IMR-90 (cell line): ENCODE measurements around the gene CCDC88B. TPM values are rescaled to one million over a fixed set of nuclear protein-coding genes. Genes with fewer than 3 reads are reported as not detected.

Source experiments
- ATAC-seq: fragments of 200-7000 bp; cut with Tn5 transposase; 2 replicates; pipeline ENCODE4 v1.9.1; 2020; ENCODE audit warnings: low read depth, mild to moderate bottlenecking, moderate library complexity
- BruUV-seq: library from RNA; stranded (reverse); fragments of 400-500 nt; replicated peaks from 2 replicates; lab custom pipeline; 2021; lab: Mats Ljungman, UMichigan
- CTCF ChIA-PET: fragments of 300-600 bp; formaldehyde crosslinking; extraction: SDS; loops from one replicate; lab custom pipeline; 2021; ENCODE audit warnings: antibody characterized with exemption; lab: Yijun Ruan, JAX
- POLR2A ChIA-PET: fragments of 300-600 bp; sonication (Branson Sonifier 250); formaldehyde crosslinking; loops from one replicate; lab custom pipeline; 2022; ENCODE audit warnings: antibody characterized with exemption; ENCODE audit not compliant: unreplicated experiment; lab: Charles Lee
- DNase-seq: peaks from one replicate; pipeline ENCODE4 v3.0.0; 2013
- H2AFZ ChIP-seq: replicated peaks from 2 replicates; pipeline ENCODE3; 2013; ENCODE audit warnings: low read length, mild to moderate bottlenecking; ENCODE audit not compliant: poor library complexity
- H2AK5ac ChIP-seq: 2 replicates; pipeline ENCODE4 v1.6.1; 2013; ENCODE audit warnings: low read depth, low read length, inconsistent platforms
- H2AK9ac ChIP-seq: replicated peaks from 2 replicates; pipeline ENCODE3; 2013; ENCODE audit warnings: mild to moderate bottlenecking, low read depth, low read length, moderate library complexity; ENCODE audit not compliant: poor library complexity
- H2BK120ac ChIP-seq: 2 replicates; pipeline ENCODE4 v1.6.1; 2013; ENCODE audit warnings: low read depth, low read length, inconsistent platforms
- H2BK15ac ChIP-seq: 3 replicates; pipeline ENCODE4 v1.6.1; 2013; ENCODE audit warnings: low read depth, low read length, inconsistent platforms
- H2BK20ac ChIP-seq: 2 replicates; pipeline ENCODE4 v1.6.1; 2013; ENCODE audit warnings: low read depth, mild to moderate bottlenecking, inconsistent platforms, low read length, moderate library complexity
- H2BK5ac ChIP-seq: 2 replicates; pipeline ENCODE4 v1.6.1; 2013; ENCODE audit warnings: mild to moderate bottlenecking, low read depth, low read length, inconsistent platforms; ENCODE audit not compliant: poor library complexity, severe bottlenecking
- H3K14ac ChIP-seq: replicated peaks from 2 replicates; pipeline ENCODE4 v1.6.1; 2013; ENCODE audit warnings: low read depth, low read length, inconsistent platforms
- H3K18ac ChIP-seq: 2 replicates; pipeline ENCODE4 v1.6.1; 2013; ENCODE audit warnings: low read depth, low read length, control low read depth
- H3K23ac ChIP-seq: 2 replicates; pipeline ENCODE4 v1.6.1; 2013; ENCODE audit warnings: low read depth, low read length, inconsistent platforms
- H3K27ac ChIP-seq: 2 replicates; pipeline ENCODE4 v1.5.1; 2013; ENCODE audit warnings: mild to moderate bottlenecking, control low read depth, low read length; ENCODE audit not compliant: insufficient read depth
- H3K27me3 ChIP-seq: 2 replicates; pipeline ENCODE4 v1.6.1; 2013; ENCODE audit warnings: low read length; ENCODE audit not compliant: control insufficient read depth, insufficient read depth
- H3K36me3 ChIP-seq: 2 replicates; pipeline ENCODE4 v1.6.1; 2013; ENCODE audit warnings: low read length, mixed read lengths; ENCODE audit not compliant: control insufficient read depth, insufficient read depth
- H3K4ac ChIP-seq: 2 replicates; pipeline ENCODE4 v1.6.1; 2013; ENCODE audit warnings: low read depth, low read length, inconsistent platforms
- H3K4me1 ChIP-seq: 2 replicates; pipeline ENCODE4 v1.6.1; 2013; ENCODE audit warnings: low read length, mixed read lengths; ENCODE audit not compliant: control insufficient read depth, insufficient read depth
- H3K4me2 ChIP-seq: 2 replicates; pipeline ENCODE4 v1.6.1; 2013; ENCODE audit warnings: low read depth, mild to moderate bottlenecking, control low read depth, low read length, moderate library complexity
- H3K4me3 ChIP-seq: 2 replicates; pipeline ENCODE4 v1.5.1; 2013; ENCODE audit warnings: low read depth, mild to moderate bottlenecking, control low read depth, low read length, moderate library complexity; ENCODE audit not compliant: insufficient read depth
- H3K56ac ChIP-seq: 2 replicates; pipeline ENCODE4 v1.6.1; 2013; ENCODE audit warnings: low read length, inconsistent platforms; ENCODE audit not compliant: insufficient read depth; ENCODE audit errors: extremely low read depth
- H3K79me1 ChIP-seq, 2 experiments: 2 replicates each; pipeline ENCODE4 v1.6.1; 2013; ENCODE audit warnings: low read length in 2 of 2, inconsistent platforms in 1 of 2, low read depth in 1 of 2
- H3K9ac ChIP-seq: 2 replicates; pipeline ENCODE4 v1.6.1; 2013; ENCODE audit warnings: low read depth, low read length, control low read depth
- H3K9me1 ChIP-seq: 2 replicates; pipeline ENCODE4 v1.6.1; 2013; ENCODE audit warnings: low read length, inconsistent platforms; ENCODE audit not compliant: insufficient read depth
- H3K9me3 ChIP-seq: 2 replicates; pipeline ENCODE4 v1.6.1; 2013; ENCODE audit warnings: low read length; ENCODE audit not compliant: control insufficient read depth, insufficient read depth
- H4K20me1 ChIP-seq: 2 replicates; pipeline ENCODE4 v1.6.1; 2013; ENCODE audit warnings: low read length, inconsistent platforms; ENCODE audit not compliant: insufficient read depth
- H4K5ac ChIP-seq: 2 replicates; pipeline ENCODE4 v1.6.1; 2013; ENCODE audit warnings: mild to moderate bottlenecking, low read depth, low read length, control low read depth
- H4K8ac ChIP-seq, 2 experiments: 2 replicates each; pipeline ENCODE4 v1.6.1; 2013; ENCODE audit warnings: low read depth in 2 of 2, low read length in 2 of 2, control low read depth in 1 of 2, inconsistent platforms in 1 of 2
- H4K91ac ChIP-seq: 2 replicates; pipeline ENCODE4 v1.6.1; 2013; ENCODE audit warnings: low read depth, low read length, inconsistent platforms; ENCODE audit not compliant: insufficient read depth
- BHLHE40 ChIP-seq: fragments of 150-350 bp; IDR thresholded peaks from 2 replicates; pipeline ENCODE4 v1.6.1; 2016; ENCODE audit warnings: mild to moderate bottlenecking, low read depth, low read length
- CEBPB ChIP-seq: IDR thresholded peaks from 2 replicates; pipeline ENCODE4 v1.6.1; 2012; ENCODE audit warnings: low read depth, low read length, improper control_type of control experiment
- CHD1 ChIP-seq: IDR thresholded peaks from 2 replicates; pipeline ENCODE4 v1.6.1; 2012; ENCODE audit warnings: low read depth, low read length, improper control_type of control experiment
- FOS ChIP-seq: fragments of 150-350 bp; IDR thresholded peaks from 2 replicates; pipeline ENCODE4 v1.6.1; 2016; ENCODE audit warnings: low read depth, low read length
- MAFK ChIP-seq: IDR thresholded peaks from 2 replicates; pipeline ENCODE4 v1.6.1; 2012; ENCODE audit warnings: low read depth, low read length, improper control_type of control experiment
- MAZ ChIP-seq: IDR thresholded peaks from 2 replicates; pipeline ENCODE4 v1.6.1; 2012; ENCODE audit warnings: low read depth, mild to moderate bottlenecking, low read length, improper control_type of control experiment, moderate library complexity, borderline replicate concordance
- MXI1 ChIP-seq: IDR thresholded peaks from 2 replicates; pipeline ENCODE4 v1.6.1; 2012; ENCODE audit warnings: low read depth, mild to moderate bottlenecking, low read length, moderate library complexity, borderline replicate concordance
- NFE2L2 ChIP-seq: fragments of 150-350 bp; IDR thresholded peaks from 2 replicates; pipeline ENCODE4 v1.6.1; 2016; ENCODE audit warnings: low read depth, mild to moderate bottlenecking, low read length
- POLR2A ChIP-seq: IDR thresholded peaks from 2 replicates; pipeline ENCODE4 v1.6.1; 2012; ENCODE audit warnings: mild to moderate bottlenecking, low read depth, low read length
- RAD21 ChIP-seq: IDR thresholded peaks from 2 replicates; pipeline ENCODE4 v1.6.1; 2012; ENCODE audit warnings: low read length, improper control_type of control experiment
- RCOR1 ChIP-seq: IDR thresholded peaks from 2 replicates; pipeline ENCODE4 v1.6.1; 2012; ENCODE audit warnings: mild to moderate bottlenecking, low read length, improper control_type of control experiment; ENCODE audit not compliant: insufficient replicate concordance
- RFX5 ChIP-seq: IDR thresholded peaks from 2 replicates; pipeline ENCODE4 v1.8.0; 2012; ENCODE audit warnings: low read depth, mild to moderate bottlenecking, low read length, moderate library complexity
- SMC3 ChIP-seq: fragments of 150-350 bp; IDR thresholded peaks from 2 replicates; pipeline ENCODE4 v1.6.1; 2016; ENCODE audit warnings: low read depth, mild to moderate bottlenecking, antibody characterized with exemption, low read length, moderate library complexity
- WGBS, 2 experiments: methylation state at CpG; one replicate each; pipeline versions ENCODE4 v1.1.5 to v1.1.7; 2013; ENCODE audit warnings: missing lambda C conversion rate in 2 of 2; ENCODE audit not compliant: insufficient read length in 1 of 2; ENCODE audit errors: extremely low coverage in 2 of 2; 5-methylcytosine and 5-hydroxymethylcytosine counted together
- dilution Hi-C: fragments of 300-500 bp; cut with HindIII; formaldehyde crosslinking; loops from one replicate; pipeline ENCODE4 v1.14.3; 2018; ENCODE audit warnings: low sequenced_read_pairs; ENCODE audit not compliant: unreplicated experiment
- in situ Hi-C: fragments of 300-500 bp; cut with MboI; formaldehyde crosslinking; loops from 3 replicates; pipeline ENCODE4 v1.14.3; 2019; ENCODE audit warnings: low sequenced_read_pairs, inconsistent platforms, mixed read lengths
- intact Hi-C: fragments of 100-400 bp; cut with micrococcal nuclease; formaldehyde crosslinking; loops from 2 replicates; pipeline ENCODE4 v1.10.0; 2022
- polyA plus RNA-seq, 3 experiments: library from polyadenylated mRNA; depleted of rRNA; stranded (reverse); fragments of >200 nt; gene quantifications; 2 replicates each; pipeline ENCODE4 v1.2.3, GENCODE V29; 2012; ENCODE audit warnings: low replicate concordance in 1 of 3
- total RNA-seq: library from RNA; depleted of rRNA; stranded (reverse); fragments of >200 nt; gene quantifications from 2 replicates; pipeline ENCODE4 v1.2.3, GENCODE V29; 2012
- TF ChIP-seq, protein P1 (sequence below): fragments of 150-350 bp; IDR thresholded peaks from 2 replicates; pipeline ENCODE4 v1.6.1; 2017; ENCODE audit warnings: mild to moderate bottlenecking, antibody characterized with exemption, low read length, low read depth
- TF ChIP-seq, protein P2 (sequence below): conservative IDR thresholded peaks from 2 replicates; pipeline ENCODE4 v1.5.1; 2012; ENCODE audit warnings: mild to moderate bottlenecking, low read depth, low read length, improper control_type of control experiment
- TF ChIP-seq, protein P3 (sequence below): fragments of 150-350 bp; IDR thresholded peaks from 2 replicates; pipeline ENCODE4 v1.6.1; 2016; ENCODE audit warnings: low read depth, mild to moderate bottlenecking, low read length, moderate library complexity, borderline replicate concordance

Gene CCDC88B
- total and polyA plus RNA-seq, 2 of the 4 experiments (the other 2 are of a cell fraction), result 1.3 to 2.5 TPM

DNA sequence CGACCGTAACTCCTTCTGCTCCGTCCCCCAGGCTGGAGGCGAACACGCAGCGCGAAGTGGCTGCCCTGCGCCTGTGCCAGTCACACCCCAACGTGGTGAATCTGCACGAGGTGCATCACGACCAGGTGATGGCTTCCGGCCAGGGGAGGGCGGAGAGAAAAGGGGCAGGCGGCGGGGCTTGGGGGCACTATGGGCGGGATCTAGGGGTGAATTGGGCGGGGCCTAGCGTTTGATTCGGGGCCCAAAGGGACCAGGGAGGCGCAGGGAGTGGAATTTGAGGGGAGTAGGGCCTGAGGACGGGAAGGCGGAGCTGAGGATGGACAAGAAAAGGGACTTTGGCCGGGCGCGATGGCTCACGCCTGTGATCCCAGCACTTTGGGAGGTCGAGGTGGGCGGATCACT is 28.7 kb downstream of the CCDC88B start:
- CTCF ChIA-PET, result no interaction called here
- Histone ChIP-seq H2BK20ac (no peak overlapping the region), H3K9ac (no peak overlapping the region), H3K4me3 (no peak overlapping the region), H2AK5ac (no peak overlapping the region), H3K56ac (no peak overlapping the region), H3K9me1 (peaks cover 4% of the 10 kb centered on the region; the same call in 1 of the 2 replicates), H3K23ac (no peak overlapping the region), H2AK9ac (no peak overlapping the region), H3K9me3 (no peaks in the 10 kb centered on the region; the same call in 1 of the 2 replicates), H3K36me3 (peaks cover 46% of the 10 kb centered on the region), H3K27me3 (no peaks in the 10 kb centered on the region), H3K4me1 (no peaks in the 10 kb centered on the region), H2BK120ac (no peak overlapping the region), H4K8ac (no peak overlapping the region), H2BK5ac (no peak overlapping the region), H4K20me1 (no peaks in the 10 kb centered on the region), H3K27ac (no peak overlapping the region), H3K14ac (no peak overlapping the region), H2AFZ (no peak overlapping the region), H4K5ac (no peak overlapping the region), H3K18ac (no peak overlapping the region), H3K4me2 (no peak overlapping the region), H3K79me1 (peaks cover 2 to 17% of the 10 kb centered on the region in 2 experiments; a peak in 3 of 4 replicates), H3K4ac (no peak overlapping the region), H4K91ac (no peak overlapping the region), H2BK15ac (no peak overlapping the region)
- no TSS peak for BruUV-seq
- ATAC-seq (no peak), DNase-seq (no peak)
- 82% methylated on average over 15 of the region's 28 CpGs; no CpG with 5 or more reads in 1 of the 2 experiments for whole genome bisulfite sequencing, 2 experiments
- intact Hi-C loops (no loop called here), dilution Hi-C loops (no loop called here), in situ Hi-C loops (no loop called here)
- POLR2A ChIA-PET, result no interaction called here
- TF ChIP-seq, protein P1, sequence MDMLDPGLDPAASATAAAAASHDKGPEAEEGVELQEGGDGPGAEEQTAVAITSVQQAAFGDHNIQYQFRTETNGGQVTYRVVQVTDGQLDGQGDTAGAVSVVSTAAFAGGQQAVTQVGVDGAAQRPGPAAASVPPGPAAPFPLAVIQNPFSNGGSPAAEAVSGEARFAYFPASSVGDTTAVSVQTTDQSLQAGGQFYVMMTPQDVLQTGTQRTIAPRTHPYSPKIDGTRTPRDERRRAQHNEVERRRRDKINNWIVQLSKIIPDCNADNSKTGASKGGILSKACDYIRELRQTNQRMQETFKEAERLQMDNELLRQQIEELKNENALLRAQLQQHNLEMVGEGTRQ, result no peak
- TF ChIP-seq RAD21, result no peak
- TF ChIP-seq MAFK, result no peak
- TF ChIP-seq, protein P2, sequence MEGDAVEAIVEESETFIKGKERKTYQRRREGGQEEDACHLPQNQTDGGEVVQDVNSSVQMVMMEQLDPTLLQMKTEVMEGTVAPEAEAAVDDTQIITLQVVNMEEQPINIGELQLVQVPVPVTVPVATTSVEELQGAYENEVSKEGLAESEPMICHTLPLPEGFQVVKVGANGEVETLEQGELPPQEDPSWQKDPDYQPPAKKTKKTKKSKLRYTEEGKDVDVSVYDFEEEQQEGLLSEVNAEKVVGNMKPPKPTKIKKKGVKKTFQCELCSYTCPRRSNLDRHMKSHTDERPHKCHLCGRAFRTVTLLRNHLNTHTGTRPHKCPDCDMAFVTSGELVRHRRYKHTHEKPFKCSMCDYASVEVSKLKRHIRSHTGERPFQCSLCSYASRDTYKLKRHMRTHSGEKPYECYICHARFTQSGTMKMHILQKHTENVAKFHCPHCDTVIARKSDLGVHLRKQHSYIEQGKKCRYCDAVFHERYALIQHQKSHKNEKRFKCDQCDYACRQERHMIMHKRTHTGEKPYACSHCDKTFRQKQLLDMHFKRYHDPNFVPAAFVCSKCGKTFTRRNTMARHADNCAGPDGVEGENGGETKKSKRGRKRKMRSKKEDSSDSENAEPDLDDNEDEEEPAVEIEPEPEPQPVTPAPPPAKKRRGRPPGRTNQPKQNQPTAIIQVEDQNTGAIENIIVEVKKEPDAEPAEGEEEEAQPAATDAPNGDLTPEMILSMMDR, result no peak
- no peak for TF ChIP-seq NFE2L2
- no peak for TF ChIP-seq RFX5
- no peak for TF ChIP-seq POLR2A
- TF ChIP-seq FOS, result no peak
- TF ChIP-seq MAZ, result no peak
- TF ChIP-seq BHLHE40, result no peak
- no peak for TF ChIP-seq CEBPB
- TF ChIP-seq MXI1, result no peak
- TF ChIP-seq CHD1, result no peak
- no peak for TF ChIP-seq RCOR1
- TF ChIP-seq SMC3, result no peak
- TF ChIP-seq, protein P3, sequence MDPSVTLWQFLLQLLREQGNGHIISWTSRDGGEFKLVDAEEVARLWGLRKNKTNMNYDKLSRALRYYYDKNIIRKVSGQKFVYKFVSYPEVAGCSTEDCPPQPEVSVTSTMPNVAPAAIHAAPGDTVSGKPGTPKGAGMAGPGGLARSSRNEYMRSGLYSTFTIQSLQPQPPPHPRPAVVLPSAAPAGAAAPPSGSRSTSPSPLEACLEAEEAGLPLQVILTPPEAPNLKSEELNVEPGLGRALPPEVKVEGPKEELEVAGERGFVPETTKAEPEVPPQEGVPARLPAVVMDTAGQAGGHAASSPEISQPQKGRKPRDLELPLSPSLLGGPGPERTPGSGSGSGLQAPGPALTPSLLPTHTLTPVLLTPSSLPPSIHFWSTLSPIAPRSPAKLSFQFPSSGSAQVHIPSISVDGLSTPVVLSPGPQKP, result no peak
